Activated CD8-positive, alpha-beta memory T cell treated with anti-CD3 and anti-CD28 coated beads for 4 hours (primary cell): Measurements from ENCODE around the gene SERPINA12.
"Not testable (repeated sequence)": the region's sequence is repeated elsewhere in the genome, so short reads cannot be mapped to it uniquely, and the experiment has no call there.

Experiments used
- DNase-seq, 2 donors: peaks; one replicate each; pipeline ENCODE4 v3.0.0-alpha.2; 2020; ENCODE audit warnings: low read depth in 2 of 2

SERPINA12 gene

GRCh38 chr14:94536836-94537235, 27.6 kb upstream of the SERPINA12 start:
- no peak for DNase-seq

- no peak for DNase-seq
Observed at GRCh38 chr14:94535506-94535905, 26.2 kb upstream of the SERPINA12 start.

- DNase-seq = no peak
Observed at GRCh38 chr14:94532447-94532846, 23.2 kb upstream of the SERPINA12 start.

GRCh38 chr14:94531187-94531586, 21.9 kb upstream of the SERPINA12 start:
- no peak for DNase-seq

GRCh38 chr14:94524093-94524492, 14.8 kb upstream of the SERPINA12 start:
- no peak for DNase-seq

- no peak for DNase-seq
Observed at GRCh38 chr14:94523265-94523664, 14.0 kb upstream of the SERPINA12 start.

GRCh38 chr14:94522115-94522724, 13.0 kb upstream of the SERPINA12 start:
- DNase-seq = no peak

- DNase-seq = no peak
Observed at GRCh38 chr14:94521375-94522114, 12.3 kb upstream of the SERPINA12 start.

GRCh38 chr14:94517641-94518257, 8.5 kb upstream of the SERPINA12 start:
- no peak for DNase-seq

- no peak for DNase-seq
Observed at GRCh38 chr14:94517248-94517640, 8.0 kb upstream of the SERPINA12 start.

- DNase-seq = no peak
Observed at GRCh38 chr14:94515856-94516255, 6.6 kb upstream of the SERPINA12 start.

GRCh38 chr14:94515426-94515825, 6.2 kb upstream of the SERPINA12 start:
- no peak for DNase-seq

- no peak for DNase-seq
Observed at GRCh38 chr14:94514351-94514750, 5.1 kb upstream of the SERPINA12 start.

GRCh38 chr14:94510481-94510880, 1.2 kb upstream of the SERPINA12 start:
- not testable (repeated sequence) for DNase-seq

GRCh38 chr14:94505641-94506040, 3.6 kb downstream of the SERPINA12 start:
- DNase-seq = no peak

- no peak for DNase-seq
Observed at GRCh38 chr14:94505206-94505605, 4.1 kb downstream of the SERPINA12 start.

- DNase-seq = no peak
Observed at GRCh38 chr14:94501588-94502516, 7.4 kb downstream of the SERPINA12 start.

GRCh38 chr14:94500264-94500663, 9.0 kb downstream of the SERPINA12 start:
- DNase-seq = no peak

- no peak for DNase-seq
Observed at GRCh38 chr14:94499673-94500072, 9.6 kb downstream of the SERPINA12 start.

GRCh38 chr14:94498215-94498614, 11.1 kb downstream of the SERPINA12 start:
- no peak for DNase-seq

GRCh38 chr14:94494085-94494484, 15.2 kb downstream of the SERPINA12 start:
- no peak for DNase-seq

- no peak for DNase-seq
Observed at GRCh38 chr14:94491511-94491910, 17.8 kb downstream of the SERPINA12 start.
